Body of pancreas (tissue), 4 donors: ENCODE data around the gene DENND11.

Experiments
- POLR2A ChIP-seq, 3 donors: fragments of 450-650 bp; IDR thresholded peaks; one replicate each; pipeline ENCODE4 v1.6.1; 2016; ENCODE audit warnings: antibody characterized with exemption in 3 of 3, mild to moderate bottlenecking in 2 of 3
- TF ChIP-seq, protein P1 (sequence below), 7 experiments: fragments of 450-650 bp in 4 of 7; fragments of 200-600 bp in 3 of 7; sonication (generic) in 3 of 7; IDR thresholded peaks; one replicate each; pipeline ENCODE4 v1.5.1; 2016 to 2019; ENCODE audit warnings: antibody characterized with exemption in 7 of 7

DNA sequence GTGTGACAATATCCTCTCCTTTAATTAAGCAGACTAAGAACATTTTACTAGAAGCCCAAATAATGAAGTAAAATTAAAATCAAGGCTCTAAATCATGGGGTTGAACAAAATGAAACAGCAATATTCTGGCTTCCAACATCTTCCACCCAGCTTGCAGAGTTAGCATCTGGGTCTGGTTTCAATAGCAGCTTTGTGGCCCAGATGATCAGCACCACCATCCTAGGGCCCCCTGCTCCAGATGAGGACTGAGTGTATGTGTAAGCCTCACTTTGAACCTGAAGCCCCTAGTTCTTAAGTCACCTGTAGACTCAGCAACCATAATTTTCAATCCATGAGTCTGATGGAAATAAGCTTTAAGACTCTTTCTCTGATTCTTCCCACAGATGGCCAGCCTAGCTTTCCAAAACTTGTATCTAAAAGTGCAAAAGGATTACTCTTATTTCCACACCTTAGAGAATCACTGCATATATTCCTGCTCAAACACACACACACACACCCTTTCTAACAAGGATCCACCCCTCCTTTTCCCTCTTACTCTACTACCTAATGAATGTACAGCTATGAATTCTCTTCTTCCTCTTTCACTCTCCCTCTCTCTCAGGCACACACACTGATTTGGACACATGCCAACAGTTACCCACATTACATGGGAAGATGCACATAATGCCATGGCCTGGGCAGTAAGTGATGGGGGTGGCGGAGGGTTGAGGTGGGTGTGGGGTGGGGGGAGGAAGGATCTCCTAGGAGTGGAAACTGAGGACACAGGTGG is 3.5 kb downstream of the DENND11 start:
- TF ChIP-seq, protein P1, sequence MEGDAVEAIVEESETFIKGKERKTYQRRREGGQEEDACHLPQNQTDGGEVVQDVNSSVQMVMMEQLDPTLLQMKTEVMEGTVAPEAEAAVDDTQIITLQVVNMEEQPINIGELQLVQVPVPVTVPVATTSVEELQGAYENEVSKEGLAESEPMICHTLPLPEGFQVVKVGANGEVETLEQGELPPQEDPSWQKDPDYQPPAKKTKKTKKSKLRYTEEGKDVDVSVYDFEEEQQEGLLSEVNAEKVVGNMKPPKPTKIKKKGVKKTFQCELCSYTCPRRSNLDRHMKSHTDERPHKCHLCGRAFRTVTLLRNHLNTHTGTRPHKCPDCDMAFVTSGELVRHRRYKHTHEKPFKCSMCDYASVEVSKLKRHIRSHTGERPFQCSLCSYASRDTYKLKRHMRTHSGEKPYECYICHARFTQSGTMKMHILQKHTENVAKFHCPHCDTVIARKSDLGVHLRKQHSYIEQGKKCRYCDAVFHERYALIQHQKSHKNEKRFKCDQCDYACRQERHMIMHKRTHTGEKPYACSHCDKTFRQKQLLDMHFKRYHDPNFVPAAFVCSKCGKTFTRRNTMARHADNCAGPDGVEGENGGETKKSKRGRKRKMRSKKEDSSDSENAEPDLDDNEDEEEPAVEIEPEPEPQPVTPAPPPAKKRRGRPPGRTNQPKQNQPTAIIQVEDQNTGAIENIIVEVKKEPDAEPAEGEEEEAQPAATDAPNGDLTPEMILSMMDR (IDR thresholded peaks at IDR 0.05), result no peak
- TF ChIP-seq POLR2A (IDR thresholded peaks at IDR 0.05), result no peak
